GM12874 (cell line): ENCODE results near the gene ZNF674.

ENCODE experiments used
- TF ChIP-seq, protein P1 (sequence below): IDR thresholded peaks from 2 replicates; pipeline ENCODE4 v1.5.1; 2011; ENCODE audit warnings: low read depth, mild to moderate bottlenecking, control low read depth, low read length, moderate library complexity; ENCODE audit not compliant: insufficient read depth

The ZNF674 gene

DNA sequence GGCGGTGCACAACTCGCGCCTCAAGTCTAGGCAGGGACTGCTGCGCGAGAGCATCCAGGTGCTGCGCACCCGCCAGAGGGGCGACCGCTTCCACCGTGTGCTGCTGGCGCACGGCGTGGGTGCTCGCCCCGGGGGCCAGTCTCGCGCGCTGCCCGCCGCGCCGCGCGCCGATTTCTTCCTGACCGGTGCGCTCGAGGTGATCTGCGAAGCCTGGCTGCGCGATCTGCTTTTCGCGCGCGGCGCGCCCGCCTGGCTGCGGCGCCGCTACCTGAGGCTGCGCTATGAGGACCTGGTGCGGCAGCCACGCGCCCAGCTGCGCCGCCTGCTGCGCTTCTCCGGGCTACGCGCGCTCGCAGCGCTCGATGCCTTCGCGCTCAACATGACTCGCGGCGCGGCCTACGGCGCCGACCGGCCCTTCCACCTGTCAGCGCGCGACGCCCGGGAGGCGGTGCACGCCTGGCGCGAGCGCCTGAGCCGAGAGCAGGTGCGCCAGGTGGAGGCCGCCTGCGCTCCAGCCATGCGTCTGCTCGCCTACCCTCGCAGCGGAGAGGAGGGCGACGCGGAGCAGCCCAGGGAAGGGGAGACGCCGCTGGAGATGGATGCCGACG is 29.7 kb upstream of the ZNF674 start:
- TF ChIP-seq, protein P1, sequence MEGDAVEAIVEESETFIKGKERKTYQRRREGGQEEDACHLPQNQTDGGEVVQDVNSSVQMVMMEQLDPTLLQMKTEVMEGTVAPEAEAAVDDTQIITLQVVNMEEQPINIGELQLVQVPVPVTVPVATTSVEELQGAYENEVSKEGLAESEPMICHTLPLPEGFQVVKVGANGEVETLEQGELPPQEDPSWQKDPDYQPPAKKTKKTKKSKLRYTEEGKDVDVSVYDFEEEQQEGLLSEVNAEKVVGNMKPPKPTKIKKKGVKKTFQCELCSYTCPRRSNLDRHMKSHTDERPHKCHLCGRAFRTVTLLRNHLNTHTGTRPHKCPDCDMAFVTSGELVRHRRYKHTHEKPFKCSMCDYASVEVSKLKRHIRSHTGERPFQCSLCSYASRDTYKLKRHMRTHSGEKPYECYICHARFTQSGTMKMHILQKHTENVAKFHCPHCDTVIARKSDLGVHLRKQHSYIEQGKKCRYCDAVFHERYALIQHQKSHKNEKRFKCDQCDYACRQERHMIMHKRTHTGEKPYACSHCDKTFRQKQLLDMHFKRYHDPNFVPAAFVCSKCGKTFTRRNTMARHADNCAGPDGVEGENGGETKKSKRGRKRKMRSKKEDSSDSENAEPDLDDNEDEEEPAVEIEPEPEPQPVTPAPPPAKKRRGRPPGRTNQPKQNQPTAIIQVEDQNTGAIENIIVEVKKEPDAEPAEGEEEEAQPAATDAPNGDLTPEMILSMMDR: no peak

DNA sequence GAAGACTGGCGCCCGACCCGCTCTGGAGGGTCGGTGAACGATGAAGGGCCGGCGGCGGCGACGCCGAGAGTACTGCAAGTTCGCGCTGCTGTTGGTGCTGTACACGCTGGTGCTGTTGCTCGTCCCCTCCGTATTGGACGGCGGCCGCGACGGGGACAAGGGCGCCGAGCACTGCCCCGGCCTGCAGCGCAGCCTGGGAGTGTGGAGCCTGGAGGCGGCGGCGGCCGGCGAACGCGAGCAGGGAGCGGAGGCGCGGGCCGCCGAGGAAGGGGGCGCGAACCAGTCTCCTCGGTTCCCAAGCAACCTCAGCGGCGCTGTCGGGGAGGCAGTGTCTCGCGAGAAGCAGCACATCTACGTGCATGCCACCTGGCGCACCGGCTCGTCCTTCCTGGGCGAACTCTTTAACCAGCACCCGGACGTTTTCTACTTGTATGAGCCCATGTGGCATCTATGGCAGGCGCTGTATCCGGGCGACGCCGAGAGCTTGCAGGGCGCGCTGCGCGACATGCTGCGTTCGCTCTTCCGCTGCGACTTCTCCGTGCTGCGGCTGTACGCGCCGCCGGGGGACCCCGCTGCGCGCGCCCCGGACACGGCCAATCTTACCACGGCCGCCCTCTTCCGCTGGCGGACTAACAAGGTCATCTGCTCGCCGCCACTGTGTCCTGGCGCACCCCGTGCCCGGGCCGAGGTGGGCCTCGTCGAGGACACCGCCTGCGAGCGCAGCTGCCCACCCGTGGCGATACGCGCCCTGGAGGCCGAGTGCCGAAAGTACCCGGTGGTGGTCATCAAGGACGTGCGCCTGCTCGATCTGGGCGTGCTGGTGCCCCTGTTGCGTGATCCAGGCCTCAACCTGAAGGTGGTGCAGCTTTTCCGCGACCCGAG is 28.9 kb upstream of the ZNF674 start:
- TF ChIP-seq, protein P1: 0 out of 2 replicates have a peak, but pooled peaks have one; percentile 9

DNA sequence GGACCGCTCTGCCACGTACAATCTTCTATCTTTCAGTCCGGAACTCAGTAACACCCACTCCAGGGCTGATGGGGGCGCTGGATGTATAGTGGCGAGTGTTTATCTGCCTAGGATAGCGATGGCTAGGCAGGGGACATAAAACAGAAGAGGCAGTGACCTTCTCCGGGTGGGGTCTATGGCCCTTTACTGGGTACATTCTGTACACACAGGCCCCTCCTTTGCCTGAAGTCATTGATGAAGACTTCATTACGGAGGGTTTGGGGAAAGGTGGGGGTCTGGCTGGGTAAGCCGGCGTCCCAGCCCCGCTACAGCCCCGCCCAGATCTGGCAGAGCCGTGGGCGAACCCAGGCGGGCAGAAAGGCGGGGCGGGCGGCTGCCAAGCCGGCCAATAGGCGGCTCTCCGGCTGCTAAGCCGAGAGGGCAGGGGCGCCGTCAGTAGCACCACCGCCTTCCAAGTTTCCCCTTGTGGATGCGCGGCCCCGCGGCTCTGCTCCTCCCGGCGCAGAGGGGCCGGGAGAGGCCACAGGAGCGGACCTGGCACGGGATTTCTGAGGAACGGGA is 28.2 kb upstream of the ZNF674 start, which contains the start of gene CHST7:
TSS of gene CHST7 (plus strand) at position 435 of the 561 bp plus-strand sequence. CDS start 167 bp downstream, outside the sequence.
- TF ChIP-seq, protein P1: 0 out of 2 replicates have a peak, but pooled peaks have one; percentile 18

DNA sequence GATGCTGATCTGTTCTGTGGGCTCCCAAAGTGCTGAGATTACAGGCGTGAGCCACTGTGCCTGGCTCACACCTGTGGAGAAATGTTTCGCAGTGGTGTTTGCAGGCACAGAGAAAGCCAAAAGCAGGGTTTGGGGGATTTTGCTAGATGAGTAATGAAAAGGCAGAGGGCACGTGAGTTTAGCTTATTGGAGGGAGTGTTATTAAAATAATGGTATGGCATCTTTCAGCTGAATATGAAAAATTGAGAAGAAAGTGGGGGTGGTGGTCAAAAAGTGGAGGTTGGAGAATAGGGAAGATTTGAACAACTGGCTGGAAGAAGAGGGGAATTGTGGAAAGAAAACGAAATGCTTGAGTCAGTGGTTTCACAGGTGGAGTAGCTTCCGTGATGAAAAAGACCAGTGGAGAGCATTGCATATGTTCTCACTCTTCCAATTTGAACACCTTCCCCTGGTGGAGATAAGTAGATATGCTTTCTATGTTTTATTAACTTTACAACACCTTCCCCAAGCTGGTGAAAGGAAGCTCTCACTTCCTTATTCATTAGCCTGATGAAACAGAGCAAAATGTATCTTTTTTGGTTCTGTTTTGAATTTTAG is 27.2 kb upstream of the ZNF674 start:
- TF ChIP-seq, protein P1: peak; percentile 32; the same call in 1 of the 2 replicates

DNA sequence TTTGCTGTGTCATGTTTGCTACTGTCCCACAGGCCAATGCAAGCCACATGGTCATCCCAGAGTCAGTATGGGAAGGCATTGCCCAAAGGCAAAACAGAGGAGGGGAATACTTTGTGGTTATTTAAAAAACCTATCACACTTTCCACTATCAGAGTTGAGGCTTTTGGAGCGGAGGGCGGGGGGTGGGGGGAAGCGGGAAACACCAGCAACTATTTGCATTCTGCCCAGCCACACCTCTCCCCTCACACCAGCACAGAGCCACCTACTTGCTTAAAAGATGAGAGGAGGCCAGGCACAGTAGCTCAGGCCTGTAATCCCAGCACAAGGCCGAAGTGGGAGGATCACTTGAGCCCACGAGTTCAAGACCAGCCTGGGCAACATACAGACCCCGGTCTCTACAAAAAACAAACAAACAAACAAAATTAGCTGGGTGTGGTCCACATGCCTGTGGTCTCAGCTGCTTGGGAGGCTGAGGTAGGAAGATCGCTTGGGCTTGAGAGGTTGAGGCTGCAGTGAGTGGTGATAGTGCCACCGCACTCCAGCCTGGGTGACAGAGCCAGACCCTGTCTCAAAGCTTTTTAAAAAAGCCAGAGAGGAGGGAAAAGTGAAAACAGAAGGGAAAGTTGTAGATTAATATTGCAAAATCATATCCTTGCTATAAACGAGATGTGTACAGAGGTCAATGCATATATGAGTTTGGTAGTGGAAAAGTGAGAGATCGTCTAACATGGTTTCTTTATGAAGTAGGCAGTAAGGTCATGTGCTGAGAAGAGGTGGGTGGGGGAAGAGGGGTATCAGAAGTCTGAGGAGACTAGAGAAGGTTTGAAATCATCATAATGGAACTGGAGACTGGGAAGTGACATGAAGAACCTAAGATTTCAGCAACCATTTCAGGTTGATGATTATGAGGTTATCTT is 26.5 kb upstream of the ZNF674 start:
- TF ChIP-seq, protein P1: no peak

DNA sequence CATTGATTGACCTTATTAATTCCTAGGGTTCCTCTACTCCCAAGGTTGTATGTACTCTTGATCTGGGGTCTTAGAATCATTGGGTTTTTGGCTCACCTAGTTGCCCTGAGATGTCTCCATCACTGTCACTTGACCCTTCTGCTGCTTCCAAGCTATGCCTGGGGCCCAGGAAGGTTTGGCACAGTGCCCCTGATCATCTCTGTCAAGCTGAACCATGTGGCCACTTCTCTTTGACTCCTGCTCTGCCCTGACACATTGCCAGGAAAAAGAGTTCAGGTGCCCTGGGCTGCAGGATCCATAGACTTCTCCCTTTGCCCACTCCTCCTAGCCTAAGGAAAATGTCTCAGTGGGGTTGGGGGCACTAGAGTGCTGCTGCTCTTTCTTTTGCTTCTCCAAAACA is 24.4 kb upstream of the ZNF674 start:
- TF ChIP-seq, protein P1: no peak
